Measurements from ENCODE around the gene TMPRSS13. TPM values are rescaled to one million over a fixed set of nuclear protein-coding genes. Genes with fewer than 3 reads are reported as not detected.

Gene TMPRSS13
- total RNA-seq, 1 experiment from 2014 or later = 0.50 TPM

DNA sequence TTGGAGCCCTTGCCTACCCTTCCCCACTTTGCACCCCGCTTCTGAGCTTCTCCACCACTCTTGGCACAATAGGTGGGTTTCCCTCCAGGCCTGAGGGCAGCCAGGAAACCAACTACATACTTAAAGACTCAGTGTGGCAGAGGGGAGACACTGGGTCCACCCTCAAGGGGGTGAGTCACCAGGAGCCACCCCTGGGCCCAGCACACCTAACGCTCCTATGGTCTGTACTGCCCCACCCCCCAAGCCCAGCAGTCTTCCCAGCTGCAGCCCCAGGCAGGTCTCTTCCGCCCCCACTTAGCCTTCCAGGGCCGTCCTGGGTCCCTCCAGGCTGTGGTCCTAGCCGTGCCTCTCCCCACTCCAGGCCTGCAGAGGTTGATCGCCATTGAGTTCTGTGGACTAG is 3.2 kb upstream of the TMPRSS13 start:
- H3K79me1 ChIP-seq (ENCODE audit: insufficient read depth, low read depth, low read length, poor library complexity, severe bottlenecking) = no peaks in the 10 kb centered on the region
- TF ChIP-seq, protein P1, sequence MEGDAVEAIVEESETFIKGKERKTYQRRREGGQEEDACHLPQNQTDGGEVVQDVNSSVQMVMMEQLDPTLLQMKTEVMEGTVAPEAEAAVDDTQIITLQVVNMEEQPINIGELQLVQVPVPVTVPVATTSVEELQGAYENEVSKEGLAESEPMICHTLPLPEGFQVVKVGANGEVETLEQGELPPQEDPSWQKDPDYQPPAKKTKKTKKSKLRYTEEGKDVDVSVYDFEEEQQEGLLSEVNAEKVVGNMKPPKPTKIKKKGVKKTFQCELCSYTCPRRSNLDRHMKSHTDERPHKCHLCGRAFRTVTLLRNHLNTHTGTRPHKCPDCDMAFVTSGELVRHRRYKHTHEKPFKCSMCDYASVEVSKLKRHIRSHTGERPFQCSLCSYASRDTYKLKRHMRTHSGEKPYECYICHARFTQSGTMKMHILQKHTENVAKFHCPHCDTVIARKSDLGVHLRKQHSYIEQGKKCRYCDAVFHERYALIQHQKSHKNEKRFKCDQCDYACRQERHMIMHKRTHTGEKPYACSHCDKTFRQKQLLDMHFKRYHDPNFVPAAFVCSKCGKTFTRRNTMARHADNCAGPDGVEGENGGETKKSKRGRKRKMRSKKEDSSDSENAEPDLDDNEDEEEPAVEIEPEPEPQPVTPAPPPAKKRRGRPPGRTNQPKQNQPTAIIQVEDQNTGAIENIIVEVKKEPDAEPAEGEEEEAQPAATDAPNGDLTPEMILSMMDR (conservative IDR thresholded peaks at IDR 0.05) = no peak
- H3K23me2 ChIP-seq (ENCODE audit: insufficient read length, low read depth, low read length, poor library complexity, severe bottlenecking) = no peaks in the 10 kb centered on the region
- WGBS (ENCODE audit: extremely low coverage, insufficient read length, low lambda C conversion rate) = no CpG with 5 or more reads among the region's 6 CpGs
- Mint-ChIP-seq H3K4me3 (no peak overlapping the region), H3K27ac (peak overlapping the region in 2 of 3 experiments; percentile 57 to 88; a peak in 4 of 7 replicates), H3K4me1 (peaks cover 43 to 44% of the 10 kb centered on the region in 2 experiments), H3K36me3 (ENCODE audit: insufficient read depth in 1 of 3, low read depth in 3 of 3) (no peaks in the 10 kb centered on the region), H3K27me3 (ENCODE audit: low read depth) (peaks cover 15% of the 10 kb centered on the region), H3K9me3 (no peaks in the 10 kb centered on the region)
- no peaks in the 10 kb centered on the region for H3K79me2 ChIP-seq (ENCODE audit: insufficient read depth, low read length)
- H4K20me1 ChIP-seq (ENCODE audit: control insufficient read depth, insufficient read depth, insufficient read length) = no peaks in the 10 kb centered on the region
- no peak overlapping the region for H2BK12ac ChIP-seq (ENCODE audit: insufficient read length, low read depth, low read length)
- no peak overlapping the region for H3T11ph ChIP-seq (ENCODE audit: low read length)
- H3K4me1 ChIP-seq (ENCODE audit: insufficient read depth, low read length) = peaks cover 4% of the 10 kb centered on the region; the same call in 1 of the 2 replicates
- no peak overlapping the region for H2AFZ ChIP-seq (ENCODE audit: low read length)
- no peak overlapping the region for H4K91ac ChIP-seq (ENCODE audit: insufficient read length, low read depth, low read length)
- no peaks in the 10 kb centered on the region for H3K9me3 ChIP-seq (ENCODE audit: control insufficient read depth, low read depth, low read length)
- H3K27ac ChIP-seq (ENCODE audit: insufficient read length, low read depth, low read length) = no peak overlapping the region
- H2BK120ac ChIP-seq (ENCODE audit: low read depth, low read length, poor library complexity, severe bottlenecking) = no peak overlapping the region
- no peak overlapping the region for H3K56ac ChIP-seq (ENCODE audit: insufficient read length, low read depth, low read length)
- H3K4me2 ChIP-seq (ENCODE audit: insufficient read depth, insufficient read length, low read length) = no peak overlapping the region
- DNase-seq = peak; percentile 15
- no peak overlapping the region for H2AK5ac ChIP-seq (ENCODE audit: insufficient read length, low read length)
- no peak overlapping the region for H3K14ac ChIP-seq (ENCODE audit: insufficient read depth, low read length)
- no peak overlapping the region for H3K4ac ChIP-seq (ENCODE audit: low read depth, low read length)
- no peak overlapping the region for H3K23ac ChIP-seq (ENCODE audit: insufficient read length, low read depth, low read length)
- no peaks in the 10 kb centered on the region for H3K27me3 ChIP-seq (ENCODE audit: insufficient read depth, low read length)
- H3K9ac ChIP-seq (ENCODE audit: extremely low read depth, insufficient read length, low read length) = no peak overlapping the region
- no peak overlapping the region for H2BK5ac ChIP-seq (ENCODE audit: insufficient read length, low read length)
- H2BK20ac ChIP-seq (ENCODE audit: low read depth, low read length, poor library complexity, severe bottlenecking) = no peak overlapping the region
- H3K18ac ChIP-seq (ENCODE audit: insufficient read length, low read depth, low read length) = peak overlapping the region; percentile 11
- H4K5ac ChIP-seq (ENCODE audit: insufficient read length, low read depth, low read length) = no peak overlapping the region
- H2BK15ac ChIP-seq (ENCODE audit: low read depth, low read length) = no peak overlapping the region
- H4K8ac ChIP-seq (replicated peaks; ENCODE audit: insufficient read length, low read depth, low read length) = no peak overlapping the region
